Skin of body (tissue), 2 donors: ENCODE data around the gene TTN. TPM values are rescaled to one million over a fixed set of nuclear protein-coding genes. Genes with fewer than 3 reads are reported as not detected.

ENCODE experiments used
- DNase-seq: peaks from one replicate; lab custom pipeline; 2025; lab: John Stamatoyannopoulos, UW
- total RNA-seq: library from RNA; depleted of rRNA; stranded (reverse); fragments of >200 nt; gene quantifications from one replicate; pipeline ENCODE4 v1.2.3, GENCODE V29; 2014

The TTN gene
- total RNA-seq, 1 donor from 2014 or later: 385 TPM

- DNase-seq: no peak
Observed at GRCh38 chr2:178496049-178496448, 311.2 kb downstream of the TTN start.

GRCh38 chr2:178491612-178492011, 315.6 kb downstream of the TTN start:
- no peak for DNase-seq

- no peak for DNase-seq
Observed at GRCh38 chr2:178485356-178485755, 321.9 kb downstream of the TTN start.

- no peak for DNase-seq
Observed at GRCh38 chr2:178484245-178485041, 322.8 kb downstream of the TTN start.

- DNase-seq: no peak
Observed at GRCh38 chr2:178482437-178482836, 324.8 kb downstream of the TTN start.

- DNase-seq: peak; percentile 88
Observed at GRCh38 chr2:178480227-178481181, 326.7 kb downstream of the TTN start, which contains the start of gene PLEKHA3. Gene PLEKHA3, plus strand, starts transcription at chr2:178480457. Its CDS starts 413 bp downstream, at chr2:178480870.

GRCh38 chr2:178479758-178480226, 327.4 kb downstream of the TTN start:
- DNase-seq: no peak

- DNase-seq: no peak
Observed at GRCh38 chr2:178479275-178479616, 328.0 kb downstream of the TTN start.

GRCh38 chr2:178478439-178479274, 328.6 kb downstream of the TTN start, which contains the start of gene FKBP7:
Gene FKBP7, minus strand, starts transcription at chr2:178478600. Its CDS starts 101 bp downstream, at chr2:178478499.
- DNase-seq: peak; percentile 89

GRCh38 chr2:178478130-178478438, 329.1 kb downstream of the TTN start:
- DNase-seq: no peak

- DNase-seq: peak; percentile 37
Observed at GRCh38 chr2:178477443-178478129, 329.6 kb downstream of the TTN start.

- no peak for DNase-seq
Observed at GRCh38 chr2:178476477-178476876, 330.7 kb downstream of the TTN start.

Other genes with a start within 250 kb of the TTN start
- 6.0 TPM for gene CCDC141, start 242.7 kb upstream of the TTN start, total RNA-seq